Colonic mucosa (tissue), 4 donors: ENCODE results near the gene CCDC178. TPM values are rescaled to one million over a fixed set of nuclear protein-coding genes. Genes with fewer than 3 reads are reported as not detected.

Experiments used
- DNase-seq: peaks from one replicate; pipeline ENCODE4 v3.0.0-alpha.2; 2020
- H3K27ac ChIP-seq: fragments of 200-600 bp; one replicate; pipeline ENCODE4 v1.8.0; 2021
- H3K27me3 ChIP-seq: fragments of 200-600 bp; one replicate; pipeline ENCODE4 v1.8.0; 2021
- H3K36me3 ChIP-seq: fragments of 200-600 bp; one replicate; pipeline ENCODE4 v1.8.0; 2021
- H3K4me1 ChIP-seq: fragments of 200-600 bp; one replicate; pipeline ENCODE4 v1.8.0; 2021; ENCODE audit warnings: mild to moderate bottlenecking
- H3K4me3 ChIP-seq: fragments of 200-600 bp; one replicate; pipeline ENCODE4 v1.8.0; 2021
- H3K9ac ChIP-seq, 2 donors: one replicate each; pipeline ENCODE4 v1.7.0; 2013; ENCODE audit warnings: control low read depth in 2 of 2, low read depth in 2 of 2, low read length in 2 of 2
- H3K9me3 ChIP-seq: fragments of 200-600 bp; one replicate; pipeline ENCODE4 v1.8.0; 2021
- intact Hi-C: fragments of 100-400 bp; cut with DNase I; formaldehyde crosslinking; loops from one replicate; pipeline ENCODE4 v1.14.1; 2022
- total RNA-seq, 2 donors: library from RNA; stranded (reverse); fragmentation: NEBNext Ultra II Directional in 1 of 2; extraction: Animal tissue kit (Norgen Biotek cat#: 25700) in 1 of 2; gene quantifications; one replicate each; pipeline ENCODE4 v1.2.1, GENCODE V29; 2021
- TF ChIP-seq, protein P1 (sequence below): fragments of 200-600 bp; IDR thresholded peaks from one replicate; pipeline ENCODE4 v1.8.0; 2022; ENCODE audit warnings: antibody characterized with exemption, mild to moderate bottlenecking
- donor health status: healthy.
- donor health status: DM: no; HTN: no; CAD: no.
- donor health status: DM: no; HTN: no; CAD: no.

The CCDC178 gene
- total RNA-seq, 2 donors from 2014 or later: not detected

DNA sequence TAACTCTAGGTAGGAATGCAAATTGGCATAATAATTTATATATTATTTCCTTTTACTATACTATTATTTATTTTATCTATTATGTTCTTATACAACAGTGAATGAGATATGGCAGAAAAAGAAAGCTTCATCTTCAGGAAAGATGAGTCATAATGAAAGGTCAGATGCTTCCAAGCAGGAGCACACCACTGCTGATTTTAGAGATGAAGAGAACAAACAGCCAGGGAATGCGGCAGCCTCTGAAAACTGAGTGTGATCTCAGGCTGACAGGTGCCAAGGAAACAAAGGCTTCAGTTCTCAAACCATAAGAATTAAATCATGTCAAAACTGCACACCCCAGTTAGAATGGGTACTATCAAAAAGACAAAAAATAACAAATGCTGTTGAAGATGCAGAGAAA, 149.0 kb downstream of the CCDC178 start:
- intact Hi-C loops: no loop called here
- no peak overlapping the region for H3K4me3 ChIP-seq
- TF ChIP-seq, protein P1, sequence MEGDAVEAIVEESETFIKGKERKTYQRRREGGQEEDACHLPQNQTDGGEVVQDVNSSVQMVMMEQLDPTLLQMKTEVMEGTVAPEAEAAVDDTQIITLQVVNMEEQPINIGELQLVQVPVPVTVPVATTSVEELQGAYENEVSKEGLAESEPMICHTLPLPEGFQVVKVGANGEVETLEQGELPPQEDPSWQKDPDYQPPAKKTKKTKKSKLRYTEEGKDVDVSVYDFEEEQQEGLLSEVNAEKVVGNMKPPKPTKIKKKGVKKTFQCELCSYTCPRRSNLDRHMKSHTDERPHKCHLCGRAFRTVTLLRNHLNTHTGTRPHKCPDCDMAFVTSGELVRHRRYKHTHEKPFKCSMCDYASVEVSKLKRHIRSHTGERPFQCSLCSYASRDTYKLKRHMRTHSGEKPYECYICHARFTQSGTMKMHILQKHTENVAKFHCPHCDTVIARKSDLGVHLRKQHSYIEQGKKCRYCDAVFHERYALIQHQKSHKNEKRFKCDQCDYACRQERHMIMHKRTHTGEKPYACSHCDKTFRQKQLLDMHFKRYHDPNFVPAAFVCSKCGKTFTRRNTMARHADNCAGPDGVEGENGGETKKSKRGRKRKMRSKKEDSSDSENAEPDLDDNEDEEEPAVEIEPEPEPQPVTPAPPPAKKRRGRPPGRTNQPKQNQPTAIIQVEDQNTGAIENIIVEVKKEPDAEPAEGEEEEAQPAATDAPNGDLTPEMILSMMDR: no peak
- no peaks in the 10 kb centered on the region for H3K4me1 ChIP-seq
- no peak for DNase-seq
- H3K9me3 ChIP-seq: no peaks in the 10 kb centered on the region
- no peaks in the 10 kb centered on the region for H3K27me3 ChIP-seq
- H3K9ac ChIP-seq: no peak overlapping the region
- H3K36me3 ChIP-seq: no peaks in the 10 kb centered on the region
- H3K27ac ChIP-seq: no peak overlapping the region

DNA sequence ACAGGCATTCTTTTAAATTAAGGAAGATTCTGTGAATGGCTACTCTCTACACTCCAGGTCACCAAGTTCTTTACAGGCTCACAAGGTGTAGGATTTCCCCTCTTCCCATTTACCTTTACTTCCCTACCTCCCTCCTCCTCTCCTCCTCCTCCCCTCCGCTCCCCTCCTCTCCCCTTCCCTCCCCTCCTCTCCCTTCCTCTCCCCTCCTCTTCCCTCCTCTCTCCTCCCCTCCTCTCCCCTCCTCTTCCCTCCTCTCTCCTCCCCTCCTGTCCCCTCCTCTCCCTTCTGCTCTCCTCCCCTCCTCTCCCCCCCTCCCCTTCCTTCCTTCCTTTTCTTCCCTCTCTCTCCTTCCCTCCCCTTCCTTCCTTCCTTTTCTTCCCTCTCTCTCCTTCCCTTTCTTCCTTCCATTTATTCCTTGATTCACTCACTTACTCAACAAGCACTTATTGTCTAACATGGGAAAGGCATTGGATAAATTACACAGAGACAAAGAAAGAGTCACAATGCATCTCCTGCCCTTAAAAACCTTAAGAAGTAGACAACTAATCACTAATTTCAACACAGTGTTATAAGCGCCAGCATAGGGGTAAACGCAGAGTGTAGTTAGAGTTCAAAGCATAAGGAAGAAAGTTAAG, 152.3 kb downstream of the CCDC178 start:
- Histone ChIP-seq H3K9me3 (no peaks in the 10 kb centered on the region), H3K36me3 (no peaks in the 10 kb centered on the region), H3K27me3 (no peaks in the 10 kb centered on the region), H3K4me1 (no peaks in the 10 kb centered on the region), H3K4me3 (no peak overlapping the region), H3K9ac (no peak overlapping the region), H3K27ac (no peak overlapping the region)
- TF ChIP-seq, protein P1: no peak
- intact Hi-C loops: no loop called here
- no peak for DNase-seq

DNA sequence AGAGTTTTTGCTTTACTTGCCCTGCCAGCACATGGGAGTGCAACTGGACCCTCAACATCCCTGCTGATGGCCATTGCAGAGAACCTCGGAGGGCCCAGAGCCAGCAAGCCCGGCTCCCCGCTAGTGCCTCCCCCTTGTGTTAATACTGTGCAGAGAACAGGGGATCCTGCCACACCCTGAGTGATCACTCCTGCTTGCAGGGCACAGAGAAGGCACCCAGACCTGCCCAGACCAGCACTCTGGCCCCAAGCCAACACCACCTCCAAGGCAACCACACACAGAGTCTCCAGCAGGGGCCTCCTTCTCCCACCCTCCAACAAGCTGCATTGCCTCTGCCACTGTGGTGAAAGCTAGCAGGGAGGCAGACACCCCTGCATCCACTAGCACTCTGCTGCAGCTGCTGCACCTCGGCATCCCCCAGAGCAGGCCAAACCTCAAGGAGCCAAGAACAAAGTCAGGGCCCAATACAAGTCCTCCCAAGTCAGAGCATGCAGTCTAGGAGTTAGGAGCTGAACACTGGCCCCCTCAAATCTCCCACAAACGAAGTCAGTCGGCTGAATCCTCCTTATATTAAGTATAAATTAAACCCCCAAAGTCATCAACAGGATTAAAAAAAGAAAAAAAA, 157.7 kb downstream of the CCDC178 start:
- TF ChIP-seq, protein P1: no peak
- Histone ChIP-seq H3K9me3 (no peaks in the 10 kb centered on the region), H3K36me3 (no peaks in the 10 kb centered on the region), H3K4me1 (no peaks in the 10 kb centered on the region), H3K27me3 (no peaks in the 10 kb centered on the region), H3K27ac (no peak overlapping the region), H3K4me3 (no peak overlapping the region), H3K9ac (no peak overlapping the region)
- no peak for DNase-seq
- intact Hi-C loops: no loop called here

DNA sequence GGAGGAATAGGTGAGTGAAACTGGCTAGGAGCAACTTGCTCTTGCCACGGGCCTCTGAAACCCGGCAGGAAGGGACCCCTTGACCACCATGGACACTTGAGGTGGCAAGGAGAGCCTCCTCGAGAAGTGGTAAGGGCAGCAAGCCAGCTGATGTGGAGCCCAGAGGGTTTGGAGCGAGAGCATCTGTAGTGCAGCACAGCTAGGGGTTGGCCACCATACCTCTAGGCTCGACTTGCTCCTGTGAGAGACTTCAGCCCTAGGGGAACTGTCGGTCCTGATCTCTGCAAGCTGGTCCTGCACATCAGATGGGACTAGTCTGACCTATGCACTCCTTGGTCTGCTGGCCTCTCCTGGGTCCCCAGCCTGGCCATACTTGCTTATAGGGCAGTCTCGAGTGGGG, 158.4 kb downstream of the CCDC178 start:
- Histone ChIP-seq H3K36me3 (no peaks in the 10 kb centered on the region), H3K4me3 (no peak overlapping the region), H3K4me1 (no peaks in the 10 kb centered on the region), H3K27me3 (no peaks in the 10 kb centered on the region), H3K9ac (no peak overlapping the region), H3K27ac (no peak overlapping the region), H3K9me3 (no peaks in the 10 kb centered on the region)
- TF ChIP-seq, protein P1: no peak
- no peak for DNase-seq
- intact Hi-C loops: no loop called here

DNA sequence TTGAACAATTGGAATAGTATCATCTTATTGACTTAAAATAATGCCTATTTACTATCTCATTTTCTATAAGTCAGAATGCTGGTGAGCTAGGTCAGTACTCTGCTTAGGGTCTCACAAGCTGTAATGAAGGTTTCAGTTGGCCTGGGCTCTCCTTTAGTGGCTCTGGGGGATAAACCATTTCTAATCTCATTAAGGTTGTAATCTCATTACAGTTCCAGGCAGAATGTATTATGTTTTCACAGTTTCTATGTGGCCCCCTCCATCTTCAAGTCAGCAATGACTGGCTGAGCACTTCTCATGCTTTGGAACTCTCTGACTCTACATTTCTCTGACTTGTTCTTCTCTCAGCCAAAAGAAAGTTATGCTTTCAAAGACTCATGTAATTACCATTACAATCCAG, 163.1 kb downstream of the CCDC178 start:
- no peak overlapping the region for H3K27ac ChIP-seq
- H3K27me3 ChIP-seq: no peaks in the 10 kb centered on the region

More for the DNA sequence above, 163.1 kb downstream of the CCDC178 start:
- TF ChIP-seq, protein P1: no peak
- Histone ChIP-seq H3K9me3 (no peaks in the 10 kb centered on the region), H3K36me3 (no peaks in the 10 kb centered on the region), H3K4me3 (no peak overlapping the region), H3K4me1 (no peaks in the 10 kb centered on the region), H3K9ac (no peak overlapping the region)
- no peak for DNase-seq
- intact Hi-C loops: no loop called here
